ENCODE data around the gene MRPS7.
A peak's percentile ranks its signal among the peaks of the same experiment; 100 is the strongest.

DNA sequence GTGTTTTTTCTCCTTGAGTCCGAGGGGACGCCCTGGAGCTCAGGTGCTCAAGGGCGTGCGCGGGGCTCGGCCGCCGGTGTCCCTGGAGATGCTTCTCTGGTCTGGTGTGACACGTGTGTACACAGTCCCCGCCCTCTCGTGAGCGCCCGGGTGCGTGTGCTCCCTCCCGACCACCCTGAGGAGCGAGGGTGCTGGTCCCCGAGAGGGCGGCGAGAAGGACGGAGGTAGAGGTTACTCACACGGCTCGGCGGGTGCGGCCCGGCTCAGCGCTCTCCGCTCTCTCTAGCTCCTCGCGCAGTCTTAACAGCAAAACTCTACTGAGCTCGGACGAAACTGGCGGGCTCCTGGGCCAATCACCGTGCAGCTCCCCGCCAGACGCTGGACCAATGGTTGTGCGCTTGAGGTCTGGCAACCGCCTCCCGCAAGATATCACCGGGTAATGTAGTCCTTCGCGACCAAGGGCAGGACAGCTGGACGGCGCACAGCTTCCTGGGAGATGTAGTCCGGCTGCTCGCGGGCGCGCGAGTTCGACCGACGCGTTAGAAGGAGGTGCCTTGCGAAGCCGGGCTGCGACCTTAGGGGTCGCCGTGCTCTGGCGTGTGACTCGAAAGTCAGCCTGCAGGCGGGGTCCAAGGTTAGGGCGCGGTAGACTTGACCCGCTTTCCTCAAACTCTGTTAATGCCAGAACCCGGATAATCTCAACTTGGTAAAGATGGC lies 27.6 kb downstream of the MRPS7 start, which contains the start of gene SLC25A19:
- TF ChIP-seq, protein P1, sequence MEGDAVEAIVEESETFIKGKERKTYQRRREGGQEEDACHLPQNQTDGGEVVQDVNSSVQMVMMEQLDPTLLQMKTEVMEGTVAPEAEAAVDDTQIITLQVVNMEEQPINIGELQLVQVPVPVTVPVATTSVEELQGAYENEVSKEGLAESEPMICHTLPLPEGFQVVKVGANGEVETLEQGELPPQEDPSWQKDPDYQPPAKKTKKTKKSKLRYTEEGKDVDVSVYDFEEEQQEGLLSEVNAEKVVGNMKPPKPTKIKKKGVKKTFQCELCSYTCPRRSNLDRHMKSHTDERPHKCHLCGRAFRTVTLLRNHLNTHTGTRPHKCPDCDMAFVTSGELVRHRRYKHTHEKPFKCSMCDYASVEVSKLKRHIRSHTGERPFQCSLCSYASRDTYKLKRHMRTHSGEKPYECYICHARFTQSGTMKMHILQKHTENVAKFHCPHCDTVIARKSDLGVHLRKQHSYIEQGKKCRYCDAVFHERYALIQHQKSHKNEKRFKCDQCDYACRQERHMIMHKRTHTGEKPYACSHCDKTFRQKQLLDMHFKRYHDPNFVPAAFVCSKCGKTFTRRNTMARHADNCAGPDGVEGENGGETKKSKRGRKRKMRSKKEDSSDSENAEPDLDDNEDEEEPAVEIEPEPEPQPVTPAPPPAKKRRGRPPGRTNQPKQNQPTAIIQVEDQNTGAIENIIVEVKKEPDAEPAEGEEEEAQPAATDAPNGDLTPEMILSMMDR (IDR thresholded peaks at IDR 0.05; ENCODE audit: insufficient read depth, low read length, poor library complexity, severe bottlenecking): peak; percentile 10
- no peak for TF ChIP-seq EZH2phosphoT487 (conservative IDR thresholded peaks at IDR 0.05; ENCODE audit: low read length)

Measured in SU-DHL-6 (cell line).